Esophagus (tissue), 2 donors: ENCODE data around the gene EIF3A. TPM values are rescaled to one million over a fixed set of nuclear protein-coding genes. Genes with fewer than 3 reads are reported as not detected.
A peak's percentile ranks its signal among the peaks of the same experiment; 100 is the strongest.
"Not testable (repeated sequence)": the region's sequence is repeated elsewhere in the genome, so short reads cannot be mapped to it uniquely, and the experiment has no call there.

Experiments used
- H3K27ac ChIP-seq, 2 donors: one replicate each; pipeline ENCODE4 v1.5.1; 2013; ENCODE audit warnings: low read depth in 2 of 2, mild to moderate bottlenecking in 2 of 2, inconsistent platforms in 1 of 2, low read length in 1 of 2, moderate library complexity in 1 of 2
- H3K27me3 ChIP-seq, 2 donors: one replicate each; pipeline ENCODE4 v1.6.1; 2013; ENCODE audit warnings: low read length in 2 of 2, control low read depth in 1 of 2, mild to moderate bottlenecking in 1 of 2; ENCODE audit not compliant: insufficient read depth in 2 of 2, control insufficient read depth in 1 of 2
- H3K36me3 ChIP-seq, 2 donors: one replicate each; pipeline ENCODE4 v1.6.1; 2013; ENCODE audit warnings: low read length in 1 of 2; ENCODE audit not compliant: control insufficient read depth in 2 of 2, insufficient read depth in 2 of 2
- H3K4me1 ChIP-seq, 2 donors: one replicate each; pipeline ENCODE4 v1.6.1; 2013; ENCODE audit warnings: low read length in 1 of 2; ENCODE audit not compliant: control insufficient read depth in 2 of 2, insufficient read depth in 2 of 2
- H3K4me3 ChIP-seq, 2 donors: one replicate each; pipeline ENCODE4 v1.5.1; 2013; ENCODE audit warnings: low read length in 2 of 2, mild to moderate bottlenecking in 2 of 2, low read depth in 1 of 2, moderate library complexity in 1 of 2
- H3K9me3 ChIP-seq, 2 donors: one replicate each; pipeline ENCODE4 v1.6.1; 2013; ENCODE audit warnings: mild to moderate bottlenecking in 2 of 2, low read depth in 1 of 2, low read length in 1 of 2, moderate library complexity in 1 of 2; ENCODE audit not compliant: control insufficient read depth in 2 of 2, insufficient read depth in 1 of 2
- WGBS, 2 donors: extraction: QIAGEN DNeasy Blood & Tissue Kit; methylation state at CpG; one replicate each; pipeline ENCODE4 v1.1.7; 2013; 5-methylcytosine and 5-hydroxymethylcytosine counted together
- polyA plus RNA-seq, 2 donors: library from polyadenylated mRNA; stranded (reverse); fragments of 200-250 nt; gene quantifications; one replicate each; pipeline ENCODE4 v1.2.3, GENCODE V29; 2013
- donor health status: healthy with polysubstance abuse.
- donor health status: Bipolar disorder and iron deficiency.

The EIF3A gene
- polyA plus RNA-seq, 2 donors = 32.3 to 51.0 TPM

DNA sequence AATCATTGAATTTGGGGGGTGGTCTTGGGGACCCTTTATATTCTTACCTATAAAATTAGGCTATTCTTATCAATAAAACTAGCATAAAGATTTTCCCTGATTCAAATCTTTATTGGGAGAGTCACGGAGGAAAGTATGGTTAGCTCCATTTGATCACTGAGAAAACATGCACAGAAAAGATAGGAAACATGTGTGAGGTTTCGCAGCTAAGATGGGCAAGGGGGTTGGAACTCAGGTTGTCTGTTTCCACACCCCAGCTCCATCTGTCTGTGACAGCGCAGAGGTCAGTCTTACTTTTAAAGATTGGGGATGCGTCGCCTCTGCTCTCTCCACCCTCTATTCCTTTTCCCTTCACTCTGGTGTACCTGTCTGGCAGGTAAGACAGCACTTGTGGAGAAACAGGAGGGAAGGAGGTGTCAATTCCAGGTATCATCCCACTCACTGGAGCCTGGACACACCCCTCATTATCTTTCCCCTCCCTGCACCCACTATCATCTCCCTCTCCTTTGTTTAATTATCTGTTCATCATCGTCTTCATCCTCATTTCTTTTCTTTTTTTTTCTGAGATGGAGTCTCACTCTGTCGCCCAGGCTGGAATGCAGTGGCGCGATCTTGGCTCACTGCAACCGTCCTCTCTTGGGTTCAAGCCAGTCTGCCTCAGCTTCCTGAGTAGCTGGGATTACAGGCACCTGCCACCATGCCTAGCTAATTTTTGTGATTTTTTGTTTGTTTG lies 20.9 kb upstream of the EIF3A start:
- no peaks in the 10 kb centered on the region for H3K36me3 ChIP-seq
- no peaks in the 10 kb centered on the region for H3K27me3 ChIP-seq
- no peaks in the 10 kb centered on the region for H3K9me3 ChIP-seq
- peaks cover 0 to 7% of the 10 kb centered on the region in 2 donors for H3K4me1 ChIP-seq
- peak overlapping the region; percentile 84 to 93 for H3K27ac ChIP-seq
- peak overlapping the region in 1 of 2 donors; percentile 18 for H3K4me3 ChIP-seq
- 54 to 67% methylated on average over 10 of the region's 10 CpGs for WGBS, 2 donors

DNA sequence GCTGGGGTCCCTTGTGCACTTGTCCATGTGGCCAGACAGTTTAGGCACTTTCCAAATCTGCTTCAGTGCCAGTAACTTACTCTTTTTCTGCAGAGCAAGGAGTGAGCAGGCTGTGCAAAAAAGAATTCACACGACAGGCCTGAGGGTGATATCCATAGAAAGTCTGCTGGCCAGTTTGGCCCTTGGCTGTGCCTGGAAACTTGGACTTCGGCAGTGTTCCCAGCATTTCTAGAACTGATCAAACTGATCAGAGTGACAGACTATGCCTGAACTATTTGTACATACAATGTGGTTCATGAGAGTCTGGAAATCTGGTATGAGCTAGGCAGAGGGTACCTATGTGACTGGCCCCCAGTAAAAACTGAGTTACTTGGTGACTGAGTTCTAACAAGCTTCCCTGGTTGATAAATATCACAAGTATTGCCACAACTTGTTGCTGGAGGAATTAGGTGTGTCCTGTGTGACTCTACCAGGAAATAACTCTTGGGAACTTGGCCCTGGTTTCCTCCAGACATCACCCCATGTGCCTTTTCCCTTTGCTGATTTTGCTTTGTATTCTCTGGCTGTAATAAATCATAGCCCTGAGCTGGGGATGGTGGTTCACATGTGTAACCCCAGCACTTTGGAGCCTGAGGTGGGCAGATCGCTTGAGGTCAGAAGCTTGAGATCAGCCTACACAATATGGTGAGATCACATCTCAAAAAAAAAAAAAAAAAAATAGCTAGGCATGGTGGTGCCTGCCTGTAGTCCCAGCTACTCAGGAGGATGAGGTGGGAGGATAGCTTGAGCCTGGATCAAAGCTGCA lies 20.0 kb upstream of the EIF3A start:
- no peak overlapping the region for H3K4me3 ChIP-seq
- H3K36me3 ChIP-seq = no peaks in the 10 kb centered on the region
- H3K4me1 ChIP-seq = peaks cover 0 to 7% of the 10 kb centered on the region in 2 donors
- WGBS, 2 donors = 39 to 48% methylated on average over 3 of the region's 3 CpGs
- H3K27me3 ChIP-seq = no peaks in the 10 kb centered on the region
- peak overlapping the region; percentile 84 to 93 for H3K27ac ChIP-seq
- H3K9me3 ChIP-seq = no peaks in the 10 kb centered on the region

DNA sequence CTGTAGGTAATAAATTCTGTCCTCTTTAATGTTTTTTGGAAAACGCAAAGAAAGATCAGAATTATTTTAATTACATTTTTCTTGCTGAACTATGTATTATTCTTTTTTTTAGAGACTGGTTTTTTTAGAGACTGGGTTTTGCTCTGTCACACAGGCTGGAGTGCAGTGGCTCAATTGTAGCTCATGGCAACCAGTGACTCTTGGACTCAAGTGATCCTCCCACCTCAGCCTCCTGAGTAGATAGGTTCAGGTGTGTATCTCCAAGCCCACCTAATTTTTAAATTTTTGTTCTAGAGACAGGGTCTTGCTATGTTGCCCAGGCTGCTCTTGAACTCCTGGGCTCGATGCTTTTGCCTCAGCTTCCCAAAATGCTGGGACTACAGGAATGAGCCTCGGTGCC lies 18.0 kb upstream of the EIF3A start:
- WGBS, 2 donors = 92% methylated on average over 3 of the region's 3 CpGs
- no peaks in the 10 kb centered on the region for H3K36me3 ChIP-seq
- H3K27me3 ChIP-seq = no peaks in the 10 kb centered on the region
- H3K4me3 ChIP-seq = no peak overlapping the region
- H3K9me3 ChIP-seq = no peaks in the 10 kb centered on the region
- peaks cover 0 to 7% of the 10 kb centered on the region in 2 donors for H3K4me1 ChIP-seq
- no peak overlapping the region for H3K27ac ChIP-seq

DNA sequence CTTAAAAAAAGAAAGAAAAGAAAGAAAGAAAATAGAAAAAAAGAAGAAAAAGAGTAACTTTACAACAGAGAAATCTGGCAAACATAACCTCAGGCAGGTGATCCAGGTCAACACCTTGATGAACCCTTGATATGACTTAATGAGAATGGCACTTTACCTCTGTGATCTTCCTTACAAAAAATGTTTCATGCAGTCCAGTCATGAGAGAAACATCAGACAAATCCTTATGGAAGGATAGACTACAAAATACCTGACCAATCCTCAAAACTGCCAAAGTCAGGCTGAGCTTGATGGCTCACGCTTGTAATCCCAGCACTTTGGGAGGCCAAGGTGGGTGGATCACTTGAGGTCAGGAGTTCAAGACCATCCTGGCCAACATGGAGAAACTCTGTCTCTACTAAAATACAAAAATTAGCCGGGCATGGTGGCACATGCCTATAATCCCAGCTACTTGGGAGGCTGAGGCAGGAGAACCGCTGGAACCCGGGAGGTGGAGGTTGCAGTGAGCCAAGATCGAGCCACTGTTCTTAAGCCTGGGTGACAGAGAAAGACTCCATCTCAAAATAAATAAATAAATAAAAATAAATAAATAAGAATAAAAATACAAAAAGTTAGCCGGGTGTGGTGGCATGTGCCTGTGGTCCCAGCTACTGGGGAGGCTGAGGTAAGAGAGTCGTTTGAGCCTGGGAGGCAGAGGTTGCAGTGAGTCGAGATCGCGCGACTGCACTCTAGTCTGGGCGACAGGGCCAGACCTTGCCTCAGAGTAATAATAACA lies 16.2 kb upstream of the EIF3A start:
- 95 to 96% methylated on average over 12 of the region's 12 CpGs for WGBS, 2 donors
- H3K4me3 ChIP-seq, H3K9me3 ChIP-seq, H3K36me3 ChIP-seq, H3K27me3 ChIP-seq, H3K4me1 ChIP-seq, H3K27ac ChIP-seq: not testable (repeated sequence)

DNA sequence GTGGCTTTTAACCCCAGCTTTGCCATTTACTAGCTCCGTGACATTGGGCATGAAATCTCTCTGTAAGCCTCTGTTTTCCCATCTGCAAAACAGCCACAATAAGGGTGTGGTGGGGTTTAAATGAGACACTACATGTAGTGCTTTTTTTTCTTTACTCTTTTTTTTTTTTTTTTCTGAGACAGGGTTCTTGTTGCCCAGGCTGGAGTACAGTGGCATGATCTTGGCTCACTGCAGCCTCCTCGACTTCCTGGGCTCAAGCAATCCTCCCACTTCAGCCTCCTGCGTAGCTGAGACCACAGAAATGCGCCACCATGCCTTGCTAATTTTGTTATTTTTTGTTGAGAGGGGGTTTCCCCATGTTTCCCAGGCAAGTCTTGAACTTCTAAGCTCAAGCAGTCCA lies 15.0 kb upstream of the EIF3A start:
- no peak overlapping the region for H3K4me3 ChIP-seq
- H3K4me1 ChIP-seq = peaks cover 0 to 4% of the 10 kb centered on the region in 2 donors
- H3K36me3 ChIP-seq = no peaks in the 10 kb centered on the region
- H3K27ac ChIP-seq = no peak overlapping the region
- no peaks in the 10 kb centered on the region for H3K27me3 ChIP-seq
- 77 to 86% methylated on average over 4 of the region's 4 CpGs for WGBS, 2 donors
- H3K9me3 ChIP-seq = no peaks in the 10 kb centered on the region

DNA sequence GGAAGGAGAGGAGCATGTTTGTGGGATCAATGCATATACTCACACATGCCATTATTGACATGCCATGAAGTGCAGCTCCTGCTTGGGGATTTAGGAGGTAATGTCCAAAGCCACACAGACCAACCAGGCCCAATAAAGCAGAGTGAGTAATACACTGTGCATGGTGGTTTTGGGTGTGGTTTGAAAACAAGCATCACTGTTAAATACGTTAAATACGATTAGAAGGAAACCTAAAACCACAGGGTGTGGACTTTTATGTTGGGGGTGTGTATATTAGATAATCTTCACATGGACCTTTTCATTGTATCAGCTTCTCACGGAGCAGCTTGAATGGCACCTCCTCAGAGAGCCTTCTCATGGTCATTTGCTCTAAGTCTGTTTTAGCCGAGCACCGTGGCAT lies 10.4 kb upstream of the EIF3A start:
- H3K27ac ChIP-seq = peak overlapping the region; percentile 79 to 82

DNA sequence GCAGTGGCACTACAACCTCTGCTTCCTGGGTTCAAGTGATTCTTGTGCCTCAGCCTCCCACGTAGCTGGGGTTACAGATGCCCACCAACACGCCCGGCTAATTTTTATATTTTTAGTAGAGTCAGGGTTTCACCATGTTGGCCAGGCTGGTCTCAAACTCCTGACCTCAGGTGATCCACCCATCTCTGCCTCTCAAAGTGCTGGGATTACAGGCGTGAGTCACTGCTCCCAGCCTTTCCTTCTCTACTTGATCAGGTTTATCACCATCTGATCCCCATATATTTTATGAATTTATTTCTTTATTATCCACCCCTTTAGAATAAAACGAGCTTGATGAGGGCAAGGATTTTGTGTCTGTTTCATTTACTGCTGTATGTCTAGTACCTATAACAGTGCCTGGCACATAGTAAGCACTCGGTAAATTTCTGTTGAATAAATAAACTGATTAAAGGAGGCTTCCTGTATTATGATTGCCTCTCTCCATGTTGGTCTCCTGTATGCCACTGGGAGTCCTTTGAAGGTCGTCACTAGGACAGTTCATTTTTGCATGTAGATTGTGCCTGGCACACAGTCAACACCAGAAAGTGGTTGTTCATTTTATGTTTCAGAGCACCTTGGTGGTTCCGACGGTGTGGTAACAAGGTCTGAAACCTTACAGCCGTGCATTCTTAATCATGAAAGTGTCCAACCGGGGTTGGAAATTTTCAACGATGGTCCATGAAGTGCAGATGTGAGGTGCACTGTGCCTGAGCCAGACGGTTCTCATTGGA lies 9.6 kb upstream of the EIF3A start:
- H3K27ac ChIP-seq = peak overlapping the region; percentile 68 to 75
- 78 to 80% methylated on average over 13 of the region's 13 CpGs for WGBS, 2 donors

More for the DNA sequence above, 10.4 kb upstream of the EIF3A start:
- Histone ChIP-seq H3K36me3 (no peaks in the 10 kb centered on the region), H3K4me1 (peaks cover 0 to 5% of the 10 kb centered on the region in 2 donors), H3K27me3 (no peaks in the 10 kb centered on the region), H3K4me3 (no peak overlapping the region), H3K9me3 (no peaks in the 10 kb centered on the region)
- WGBS, 2 donors = 36 to 55% methylated on average over 5 of the region's 5 CpGs

DNA sequence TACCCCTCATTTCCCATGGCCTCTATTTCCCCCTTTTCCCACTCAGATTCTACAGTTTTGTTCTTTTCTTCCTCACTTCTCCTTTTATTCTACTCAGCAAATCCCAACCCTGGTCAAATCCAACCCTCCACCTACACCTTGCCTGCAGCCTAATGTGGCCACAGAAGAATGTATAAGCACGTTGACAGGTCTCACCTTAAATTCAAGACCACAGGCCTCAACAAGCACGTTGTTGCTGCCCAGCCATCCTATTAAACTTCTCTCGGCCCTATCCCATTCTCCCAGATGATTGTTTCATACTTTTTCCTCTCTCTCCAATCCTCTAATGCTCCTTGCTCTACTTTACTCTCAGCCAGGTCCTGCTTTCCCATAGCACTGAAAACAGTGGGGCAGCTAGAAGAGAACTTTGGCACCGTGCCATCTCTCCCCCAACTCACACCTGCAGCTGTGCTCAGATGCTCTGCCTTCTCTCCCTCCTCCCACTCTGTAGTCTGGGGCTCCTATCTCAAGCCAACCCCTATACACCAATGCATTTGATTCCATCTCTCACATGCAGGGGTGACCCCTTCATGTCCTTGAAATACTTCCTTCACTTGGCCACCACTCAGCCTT lies 6.8 kb upstream of the EIF3A start:
- Histone ChIP-seq H3K27me3 (no peaks in the 10 kb centered on the region), H3K4me1 (peaks cover 0 to 3% of the 10 kb centered on the region in 2 donors), H3K9me3 (no peaks in the 10 kb centered on the region), H3K4me3 (no peak overlapping the region), H3K27ac (no peak overlapping the region), H3K36me3 (no peaks in the 10 kb centered on the region)
- 41 to 51% methylated on average over 4 of the region's 4 CpGs for WGBS, 2 donors

More for the DNA sequence above, 9.6 kb upstream of the EIF3A start:
- H3K4me1 ChIP-seq = peaks cover 0 to 5% of the 10 kb centered on the region in 2 donors
- H3K27me3 ChIP-seq = no peaks in the 10 kb centered on the region
- H3K4me3 ChIP-seq = no peak overlapping the region
- H3K9me3 ChIP-seq = no peaks in the 10 kb centered on the region
- H3K36me3 ChIP-seq = no peaks in the 10 kb centered on the region
